OCI-LY1 (cell line): Measurements from ENCODE around the gene SIRT5.

Experiments
- H2AFZ ChIP-seq: fragments of 200-600 bp; sonication (generic), shearing (Covaris generic); 2 replicates; pipeline ENCODE4 v1.6.0; 2014; ENCODE audit warnings: antibody characterized with exemption, mild to moderate bottlenecking, low read length
- H3F3A ChIP-seq: fragments of 200-600 bp; sonication (generic), shearing (Covaris generic); 2 replicates; pipeline ENCODE4 v1.6.0; 2014; ENCODE audit warnings: mild to moderate bottlenecking, antibody characterized with exemption, low read length, moderate library complexity; ENCODE audit not compliant: insufficient read depth
- H3K27ac ChIP-seq: fragments of 200-600 bp; sonication (generic); 2 replicates; pipeline ENCODE4 v1.5.1; 2014; ENCODE audit warnings: low read length, mixed run types, mild to moderate bottlenecking, low read depth; ENCODE audit not compliant: poor library complexity, severe bottlenecking
- H3K27me3 ChIP-seq: fragments of 200-600 bp; sonication (generic); 2 replicates; pipeline ENCODE4 v1.6.0; 2014; ENCODE audit warnings: antibody characterized with exemption, mild to moderate bottlenecking, low read length, moderate library complexity; ENCODE audit not compliant: insufficient read depth
- H3K36me3 ChIP-seq: fragments of 200-600 bp; sonication (generic); 2 replicates; pipeline ENCODE4 v1.6.1; 2014; ENCODE audit warnings: mild to moderate bottlenecking, antibody characterized with exemption, low read length, moderate library complexity, mixed read lengths; ENCODE audit not compliant: insufficient read depth
- H3K4me1 ChIP-seq: fragments of 200-600 bp; sonication (generic); 2 replicates; pipeline ENCODE4 v1.5.1; 2014; ENCODE audit warnings: mild to moderate bottlenecking, low read length, moderate library complexity; ENCODE audit not compliant: insufficient read depth, severe bottlenecking
- H3K4me2 ChIP-seq: fragments of 200-600 bp; sonication (generic), shearing (Covaris generic); 2 replicates; pipeline ENCODE4 v1.6.1; 2014; ENCODE audit warnings: low read length
- H3K4me3 ChIP-seq: fragments of 200-600 bp; sonication (generic); 2 replicates; pipeline ENCODE4 v1.5.1; 2014; ENCODE audit warnings: low read length, low read depth, mild to moderate bottlenecking, mixed read lengths; ENCODE audit not compliant: poor library complexity, severe bottlenecking
- H3K79me2 ChIP-seq: fragments of 200-600 bp; shearing (Covaris generic); 2 replicates; pipeline ENCODE4 v1.6.1; 2016; ENCODE audit warnings: mixed run types, low read length, mixed read lengths; ENCODE audit not compliant: insufficient read depth
- H3K9ac ChIP-seq: fragments of 200-600 bp; sonication (generic), shearing (Covaris generic); 2 replicates; pipeline ENCODE4 v1.6.1; 2014; ENCODE audit warnings: mild to moderate bottlenecking, low read length, mixed read lengths
- H3K9me2 ChIP-seq: fragments of 200-600 bp; sonication (generic), shearing (Covaris generic); 2 replicates; pipeline ENCODE4 v1.6.1; 2014; ENCODE audit warnings: low read depth, mild to moderate bottlenecking, low read length, mixed read lengths
- H3K9me3 ChIP-seq: fragments of 200-600 bp; shearing (Covaris generic); 2 replicates; pipeline ENCODE4 v1.6.1; 2014; ENCODE audit warnings: low read length, mixed read lengths
- H4K20me1 ChIP-seq: fragments of 200-600 bp; sonication (generic), shearing (Covaris generic); 2 replicates; pipeline ENCODE4 v1.6.0; 2016; ENCODE audit warnings: mild to moderate bottlenecking, low read length; ENCODE audit not compliant: insufficient read depth
- EZH2 ChIP-seq: fragments of 200-600 bp; sonication (generic), shearing (Covaris generic); IDR thresholded peaks from 2 replicates; pipeline ENCODE4 v1.8.0; 2017; ENCODE audit warnings: borderline replicate concordance, mixed run types, mild to moderate bottlenecking, antibody characterized with exemption, low read length, moderate library complexity, mixed read lengths
- TF ChIP-seq, protein P1 (sequence below): fragments of 200-600 bp; sonication (generic), shearing (Covaris generic); IDR thresholded peaks from 2 replicates; pipeline ENCODE4 v1.5.1; 2017; ENCODE audit warnings: mild to moderate bottlenecking, antibody characterized with exemption, low read length, moderate library complexity, mixed read lengths

The SIRT5 gene

GRCh38 chr6:13566500-13566899, 7.9 kb upstream of the SIRT5 start:
- Histone ChIP-seq H3K9ac (no peak overlapping the region), H3K4me1 (no peaks in the 10 kb centered on the region), H3K79me2 (no peaks in the 10 kb centered on the region), H4K20me1 (no peaks in the 10 kb centered on the region), H2AFZ (no peak overlapping the region), H3K4me3 (no peak overlapping the region), H3F3A (no peaks in the 10 kb centered on the region), H3K27me3 (no peaks in the 10 kb centered on the region), H3K4me2 (no peak overlapping the region), H3K9me2 (no peaks in the 10 kb centered on the region), H3K27ac (no peak overlapping the region), H3K9me3 (no peaks in the 10 kb centered on the region), H3K36me3 (no peaks in the 10 kb centered on the region)
- TF ChIP-seq, protein P1, sequence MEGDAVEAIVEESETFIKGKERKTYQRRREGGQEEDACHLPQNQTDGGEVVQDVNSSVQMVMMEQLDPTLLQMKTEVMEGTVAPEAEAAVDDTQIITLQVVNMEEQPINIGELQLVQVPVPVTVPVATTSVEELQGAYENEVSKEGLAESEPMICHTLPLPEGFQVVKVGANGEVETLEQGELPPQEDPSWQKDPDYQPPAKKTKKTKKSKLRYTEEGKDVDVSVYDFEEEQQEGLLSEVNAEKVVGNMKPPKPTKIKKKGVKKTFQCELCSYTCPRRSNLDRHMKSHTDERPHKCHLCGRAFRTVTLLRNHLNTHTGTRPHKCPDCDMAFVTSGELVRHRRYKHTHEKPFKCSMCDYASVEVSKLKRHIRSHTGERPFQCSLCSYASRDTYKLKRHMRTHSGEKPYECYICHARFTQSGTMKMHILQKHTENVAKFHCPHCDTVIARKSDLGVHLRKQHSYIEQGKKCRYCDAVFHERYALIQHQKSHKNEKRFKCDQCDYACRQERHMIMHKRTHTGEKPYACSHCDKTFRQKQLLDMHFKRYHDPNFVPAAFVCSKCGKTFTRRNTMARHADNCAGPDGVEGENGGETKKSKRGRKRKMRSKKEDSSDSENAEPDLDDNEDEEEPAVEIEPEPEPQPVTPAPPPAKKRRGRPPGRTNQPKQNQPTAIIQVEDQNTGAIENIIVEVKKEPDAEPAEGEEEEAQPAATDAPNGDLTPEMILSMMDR: no peak
- no peak for TF ChIP-seq EZH2

GRCh38 chr6:13568970-13569369, 5.4 kb upstream of the SIRT5 start:
- H3K27ac ChIP-seq: no peak overlapping the region
- no peaks in the 10 kb centered on the region for H3F3A ChIP-seq
- H3K9me2 ChIP-seq: no peaks in the 10 kb centered on the region
- H2AFZ ChIP-seq: no peak overlapping the region
- no peaks in the 10 kb centered on the region for H3K79me2 ChIP-seq
- no peaks in the 10 kb centered on the region for H4K20me1 ChIP-seq
- H3K27me3 ChIP-seq: no peaks in the 10 kb centered on the region
- H3K4me1 ChIP-seq: peaks cover 7% of the 10 kb centered on the region
- H3K9ac ChIP-seq: no peak overlapping the region
- no peak overlapping the region for H3K4me2 ChIP-seq
- H3K36me3 ChIP-seq: no peaks in the 10 kb centered on the region
- TF ChIP-seq EZH2: no peak
- TF ChIP-seq, protein P1: no peak
- no peaks in the 10 kb centered on the region for H3K9me3 ChIP-seq
- no peak overlapping the region for H3K4me3 ChIP-seq

GRCh38 chr6:13572240-13572639, 2.2 kb upstream of the SIRT5 start:
- no peaks in the 10 kb centered on the region for H4K20me1 ChIP-seq

More at GRCh38 chr6:13572240-13572639, 2.2 kb upstream of the SIRT5 start:
- H3K4me1 ChIP-seq: peaks cover 17% of the 10 kb centered on the region
- no peak overlapping the region for H3K9ac ChIP-seq
- H3K9me2 ChIP-seq: no peaks in the 10 kb centered on the region
- no peak overlapping the region for H3K4me2 ChIP-seq
- H3K27me3 ChIP-seq: no peaks in the 10 kb centered on the region
- no peaks in the 10 kb centered on the region for H3K9me3 ChIP-seq
- no peak overlapping the region for H3K27ac ChIP-seq
- TF ChIP-seq, protein P1: no peak
- TF ChIP-seq EZH2: no peak
- H3K36me3 ChIP-seq: no peaks in the 10 kb centered on the region
- H3F3A ChIP-seq: no peaks in the 10 kb centered on the region
- H2AFZ ChIP-seq: no peak overlapping the region
- H3K4me3 ChIP-seq: no peak overlapping the region
- no peaks in the 10 kb centered on the region for H3K79me2 ChIP-seq
